Fibroblast of lung (primary cell): ENCODE results near the gene ALDOB.
"Not testable (repeated sequence)": the region's sequence is repeated elsewhere in the genome, so short reads cannot be mapped to it uniquely, and the experiment has no call there.

ENCODE experiments used
- CTCF ChIP-seq, 2 donors: IDR thresholded peaks in 1 of 2; conservative IDR thresholded peaks in 1 of 2; 1 replicate in 1 of 2; 2 replicates in 1 of 2; pipeline ENCODE4 v1.5.1; 2011 to 2012; ENCODE audit warnings: low read length in 2 of 2, control low read depth in 1 of 2, inconsistent platforms in 1 of 2, low read depth in 1 of 2, mild to moderate bottlenecking in 1 of 2
- EZH2 ChIP-seq: IDR thresholded peaks from 2 replicates; pipeline ENCODE4 v1.5.1; 2012; ENCODE audit warnings: low read length, control low read depth, mild to moderate bottlenecking; ENCODE audit errors: missing control alignments

DNA sequence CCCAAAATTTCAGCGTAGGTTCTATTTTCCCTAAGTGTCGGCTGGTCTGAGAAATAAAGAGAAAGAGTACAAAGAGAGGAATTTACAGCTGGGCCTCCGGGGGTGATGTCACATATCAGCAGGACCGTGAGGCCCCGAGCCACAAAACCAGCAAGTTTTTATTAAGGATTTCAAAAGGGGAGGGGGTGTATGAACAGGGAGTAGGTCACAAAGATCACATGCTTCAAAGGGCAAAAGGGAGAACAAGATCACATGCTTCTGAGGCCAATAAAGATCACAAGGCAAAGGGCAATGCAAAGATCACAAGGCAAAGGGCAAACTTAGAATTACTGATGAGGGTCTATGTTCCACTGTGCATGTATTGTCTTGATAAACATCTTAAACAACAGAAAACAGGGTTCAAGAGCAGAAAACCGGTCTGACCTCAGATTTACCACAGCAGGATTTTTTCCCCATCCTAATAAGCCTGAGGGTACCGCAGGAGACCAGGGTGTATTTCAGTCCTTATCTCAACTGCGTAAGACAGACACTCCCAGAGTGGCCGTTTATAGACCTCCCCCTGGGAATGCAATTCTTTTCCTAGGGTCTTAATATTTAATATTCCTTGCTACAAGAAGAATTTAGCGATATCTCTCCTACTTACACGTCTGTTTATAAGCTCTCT lies 50.6 kb downstream of the ALDOB start, which contains the start of gene BAAT:
- TF ChIP-seq CTCF (conservative IDR thresholded peaks at IDR 0.05 in 1 of 2, IDR thresholded peaks at IDR 0.05 in 1 of 2; ENCODE audit: low read depth in 1 of 2, low read length in 2 of 2); EZH2: not testable (repeated sequence)
